GM18868 (cell line): ENCODE data around the gene PCK2.

Source experiments
- ATAC-seq: cut with Tn5 transposase; IDR thresholded peaks from one replicate; pipeline ENCODE4 v1.9.1; 2021; ENCODE audit warnings: mild to moderate bottlenecking, moderate library complexity; ENCODE audit not compliant: unreplicated experiment

PCK2 gene

DNA sequence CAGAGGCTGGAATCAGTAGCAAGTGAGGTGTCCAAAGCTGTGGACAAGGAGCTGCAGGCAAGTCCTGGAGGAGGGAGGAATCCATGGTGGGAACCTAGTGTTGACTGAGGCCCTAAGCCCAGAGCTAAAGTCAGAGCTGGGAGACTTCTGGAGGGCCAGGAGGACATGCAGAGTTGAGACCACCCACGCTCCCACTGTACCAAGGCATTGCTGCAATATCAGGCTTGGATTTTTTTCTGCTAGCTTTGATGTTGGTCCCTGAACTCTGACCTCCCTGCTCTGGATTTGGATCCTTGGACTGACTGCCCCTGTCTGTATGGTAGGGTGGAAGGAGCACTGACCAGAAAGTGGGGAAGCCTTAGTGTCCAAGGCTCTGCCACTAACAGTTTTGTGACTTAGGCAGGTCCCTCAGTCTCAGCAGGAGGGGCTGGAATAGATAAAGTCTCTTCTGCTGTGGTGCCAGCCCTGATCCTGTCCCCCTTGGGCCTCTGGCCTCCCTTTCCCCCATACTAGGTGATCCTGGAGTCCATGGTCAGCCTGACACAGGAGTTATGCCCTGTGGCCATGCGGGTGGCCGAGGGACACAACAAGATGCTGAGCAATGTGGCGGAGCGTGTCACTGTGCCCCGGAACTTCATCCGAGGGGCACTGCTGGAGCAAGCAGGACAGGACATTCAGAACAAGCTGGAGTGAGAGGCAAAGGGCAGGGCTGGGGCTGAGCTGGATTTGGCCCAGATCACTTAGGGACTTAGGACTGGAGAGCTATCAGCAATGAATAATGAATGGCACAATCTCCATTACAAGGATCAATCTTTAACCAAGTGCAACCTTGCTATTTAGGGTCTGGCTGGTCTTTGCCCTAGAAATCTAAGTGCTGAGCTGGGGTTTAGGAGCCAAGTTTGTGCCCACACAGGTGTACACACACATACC is 32.9 kb upstream of the PCK2 start:
- no peak for ATAC-seq

DNA sequence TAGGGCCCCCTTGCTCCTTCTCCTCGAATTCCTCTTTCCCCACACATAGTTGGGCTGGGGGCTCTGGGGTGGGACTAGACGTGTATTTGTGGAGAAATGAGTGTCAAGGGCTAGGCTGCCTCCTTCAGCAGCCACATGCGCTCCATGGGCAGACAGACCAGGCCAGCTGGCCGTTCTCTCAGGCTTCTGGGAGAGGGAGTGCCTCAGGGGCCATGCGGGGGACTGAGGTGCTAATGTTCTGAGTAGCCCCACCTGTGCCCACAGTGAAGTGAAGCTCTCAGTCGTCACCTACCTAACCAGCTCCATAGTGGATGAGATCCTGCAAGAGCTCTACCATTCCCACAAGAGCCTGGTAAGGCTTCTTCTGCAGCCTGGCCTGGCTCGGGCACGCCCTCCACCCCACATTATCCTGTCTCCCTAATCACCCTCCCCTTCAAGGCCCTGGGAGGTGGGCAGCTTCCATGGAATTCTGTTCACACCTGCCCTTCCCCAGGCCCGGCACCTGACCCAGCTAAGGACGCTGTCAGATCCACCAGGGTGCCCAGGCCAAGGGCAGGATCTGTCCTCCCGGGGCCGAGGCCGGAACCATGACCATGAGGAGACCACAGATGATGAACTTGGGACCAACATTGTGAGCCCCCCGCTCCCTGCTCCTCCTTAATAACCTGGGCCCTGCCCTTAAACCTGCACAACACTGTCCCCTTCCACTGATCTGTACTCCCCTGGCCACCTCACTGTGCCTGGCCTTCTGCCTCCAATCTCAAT is 31.7 kb upstream of the PCK2 start:
- ATAC-seq: no peak

DNA sequence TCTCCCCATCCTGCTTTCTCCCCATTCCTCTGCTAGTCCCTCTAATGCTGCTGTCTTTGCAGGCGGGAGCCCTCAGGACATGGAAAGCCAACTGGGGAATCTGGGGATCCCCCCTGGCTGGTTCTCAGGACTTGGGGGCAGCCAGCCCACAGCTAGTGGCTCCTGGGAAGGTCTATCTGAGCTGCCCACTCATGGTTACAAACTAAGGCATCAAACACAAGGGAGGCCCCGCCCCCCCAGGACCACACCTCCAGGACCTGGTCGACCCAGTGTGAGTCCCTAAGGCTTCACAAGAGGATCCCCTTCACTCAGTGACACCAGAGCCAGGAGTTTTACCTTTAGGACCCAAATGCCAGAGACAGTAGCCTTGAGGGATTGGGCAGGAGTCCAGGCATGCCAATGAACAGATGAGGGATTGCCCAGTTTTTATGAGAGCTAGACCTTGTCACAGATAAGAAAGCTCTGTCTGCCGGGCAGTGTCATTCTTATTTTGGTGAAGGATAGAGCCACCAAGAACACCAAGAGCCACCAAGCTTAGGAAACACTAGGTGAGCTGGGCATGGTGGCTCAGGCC is 30.8 kb upstream of the PCK2 start:
- ATAC-seq: no peak

DNA sequence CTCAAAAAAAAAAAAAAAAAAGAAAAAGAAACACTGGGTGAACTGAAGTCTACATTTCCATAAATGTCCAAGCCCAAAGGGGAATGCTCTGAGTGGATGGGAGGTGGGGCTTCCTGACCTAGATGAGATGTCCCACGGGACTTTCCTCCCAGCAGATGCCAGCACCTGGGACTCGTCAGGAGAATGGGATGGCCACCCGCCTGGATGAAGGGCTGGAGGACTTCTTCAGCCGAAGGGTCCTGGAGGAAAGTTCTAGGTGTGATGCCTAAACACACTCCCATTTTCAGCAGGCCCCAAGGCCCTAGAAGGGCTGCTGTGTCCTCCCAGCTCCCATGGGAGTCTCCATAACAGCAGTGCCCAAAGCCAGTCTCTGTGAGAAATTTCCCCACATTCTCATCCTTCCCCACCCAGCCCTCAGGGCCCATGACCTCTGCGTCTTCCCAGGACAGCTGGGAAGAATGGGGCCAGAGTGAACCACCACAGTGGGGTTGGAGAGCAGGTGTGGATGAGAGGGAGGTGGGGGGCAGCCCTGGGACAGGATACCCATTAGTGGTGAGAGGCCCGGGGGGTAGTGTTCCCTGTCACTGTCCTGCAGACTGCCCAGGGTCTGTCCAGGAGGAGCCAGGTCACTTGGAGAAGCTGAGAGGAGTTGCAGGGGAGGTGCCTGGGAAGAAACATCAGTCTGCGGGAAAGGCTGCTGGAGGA is 29.9 kb upstream of the PCK2 start:
- ATAC-seq: no peak

DNA sequence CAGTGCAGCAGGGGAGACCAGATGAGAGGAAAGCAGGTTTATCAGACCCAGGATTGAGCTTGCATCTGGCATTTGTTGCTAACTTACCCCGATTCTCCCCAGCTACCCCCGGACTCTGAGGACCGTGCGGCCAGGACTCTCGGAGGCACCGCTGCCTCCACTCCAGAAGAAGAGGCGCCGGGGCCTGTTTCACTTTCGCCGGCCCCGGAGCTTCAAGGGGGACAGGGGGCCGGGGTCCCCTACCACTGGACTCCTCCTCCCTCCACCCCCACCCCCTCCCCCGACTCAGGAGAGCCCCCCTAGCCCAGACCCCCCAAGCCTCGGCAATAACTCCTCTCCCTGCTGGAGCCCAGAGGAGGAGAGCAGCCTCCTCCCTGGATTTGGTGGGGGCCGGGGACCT is 29.3 kb upstream of the PCK2 start:
- ATAC-seq: no peak

DNA sequence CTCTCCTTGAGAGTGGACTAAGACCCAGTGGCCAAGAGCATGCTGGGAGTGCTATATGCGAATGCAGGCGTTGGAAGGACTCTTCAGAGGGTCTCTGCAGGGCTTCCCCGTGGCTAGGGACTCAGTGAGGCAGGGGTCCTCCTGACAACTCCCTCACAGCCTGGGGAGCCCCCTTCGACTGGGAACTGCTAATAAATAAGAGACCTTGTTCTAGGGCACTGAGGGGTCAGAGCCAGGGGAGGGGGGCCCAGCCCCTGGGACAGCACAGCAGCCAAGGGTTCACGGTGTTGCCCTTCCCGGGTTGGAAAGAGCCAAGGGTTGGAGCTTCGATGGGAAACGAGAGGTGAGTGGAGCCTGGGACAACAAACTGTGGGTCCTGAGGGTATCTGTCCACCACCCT is 28.7 kb upstream of the PCK2 start:
- ATAC-seq: no peak

DNA sequence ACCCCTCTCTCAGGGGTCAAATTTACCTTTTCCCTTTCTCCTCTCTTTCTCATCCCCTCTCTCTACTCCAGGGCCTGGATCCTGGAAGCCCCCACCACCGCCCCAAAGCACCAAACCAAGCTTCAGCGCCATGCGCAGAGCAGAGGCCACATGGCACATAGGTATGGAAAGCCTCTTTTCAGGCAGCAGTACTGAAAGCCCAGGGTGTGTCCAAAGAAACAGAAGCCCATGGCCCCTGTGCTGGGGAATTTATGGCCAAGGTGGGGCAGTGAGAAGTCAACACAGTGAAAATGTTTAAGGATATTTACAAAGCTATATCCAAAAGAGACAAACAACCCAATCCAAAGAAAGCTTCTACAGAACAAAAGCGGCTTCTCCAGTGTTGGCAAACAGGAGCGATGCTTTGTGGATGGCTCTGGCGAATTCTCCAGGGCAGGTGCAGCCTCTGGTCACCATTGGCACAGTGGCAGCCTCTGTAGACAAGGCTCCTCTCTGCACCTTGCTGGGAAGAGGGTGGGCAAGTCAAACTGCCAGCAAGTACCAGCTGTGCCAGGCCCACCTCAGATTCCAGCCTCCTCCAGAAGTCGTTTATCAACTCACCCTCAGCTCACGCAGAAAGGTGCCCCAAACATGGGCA is 27.5 kb upstream of the PCK2 start:
- ATAC-seq: no peak

DNA sequence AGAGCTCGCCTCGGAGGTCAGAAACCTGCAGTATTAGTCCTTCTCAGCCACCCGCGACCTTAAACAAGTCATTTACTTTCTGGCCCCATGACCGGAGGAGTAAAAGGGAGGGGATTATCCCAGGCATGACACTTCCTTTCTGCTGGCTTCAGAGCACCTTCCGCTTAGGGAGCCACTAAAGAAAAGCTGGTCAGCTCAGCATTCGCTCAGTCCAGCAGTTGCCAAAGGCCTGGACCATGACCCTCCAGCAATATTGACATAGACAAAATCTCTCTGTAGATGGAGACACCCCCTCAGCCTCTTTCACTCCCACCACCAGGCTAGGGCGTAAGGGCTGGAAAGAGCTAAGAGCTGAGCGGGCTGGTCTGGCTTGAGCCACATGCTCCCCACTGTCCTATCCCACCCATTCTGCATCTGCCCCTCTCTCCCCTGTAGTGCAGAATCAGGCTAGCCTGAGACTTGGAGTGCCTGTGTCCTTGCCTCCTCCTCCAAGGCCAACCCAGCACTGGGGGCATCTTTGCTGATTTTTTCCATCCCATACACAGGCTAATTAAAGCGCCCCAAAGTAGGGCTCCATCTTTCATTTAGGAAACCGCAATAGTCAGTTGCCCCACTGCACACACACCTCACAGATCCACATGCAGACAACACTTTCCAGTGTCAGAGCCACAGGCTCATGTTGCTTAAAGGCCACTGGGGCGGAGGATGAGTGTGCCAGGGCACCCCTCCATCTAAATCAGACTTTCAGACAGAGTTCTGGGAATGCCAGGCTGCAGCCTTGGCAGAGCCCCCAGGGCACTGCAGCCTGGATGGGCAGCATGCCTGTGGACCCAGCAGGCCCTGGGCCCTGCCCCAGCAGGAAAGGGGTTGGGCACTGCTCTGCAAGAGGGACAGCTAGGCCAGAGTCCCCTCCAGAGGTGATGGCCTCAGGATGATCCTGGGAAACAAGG is 26.7 kb upstream of the PCK2 start:
- no peak for ATAC-seq

DNA sequence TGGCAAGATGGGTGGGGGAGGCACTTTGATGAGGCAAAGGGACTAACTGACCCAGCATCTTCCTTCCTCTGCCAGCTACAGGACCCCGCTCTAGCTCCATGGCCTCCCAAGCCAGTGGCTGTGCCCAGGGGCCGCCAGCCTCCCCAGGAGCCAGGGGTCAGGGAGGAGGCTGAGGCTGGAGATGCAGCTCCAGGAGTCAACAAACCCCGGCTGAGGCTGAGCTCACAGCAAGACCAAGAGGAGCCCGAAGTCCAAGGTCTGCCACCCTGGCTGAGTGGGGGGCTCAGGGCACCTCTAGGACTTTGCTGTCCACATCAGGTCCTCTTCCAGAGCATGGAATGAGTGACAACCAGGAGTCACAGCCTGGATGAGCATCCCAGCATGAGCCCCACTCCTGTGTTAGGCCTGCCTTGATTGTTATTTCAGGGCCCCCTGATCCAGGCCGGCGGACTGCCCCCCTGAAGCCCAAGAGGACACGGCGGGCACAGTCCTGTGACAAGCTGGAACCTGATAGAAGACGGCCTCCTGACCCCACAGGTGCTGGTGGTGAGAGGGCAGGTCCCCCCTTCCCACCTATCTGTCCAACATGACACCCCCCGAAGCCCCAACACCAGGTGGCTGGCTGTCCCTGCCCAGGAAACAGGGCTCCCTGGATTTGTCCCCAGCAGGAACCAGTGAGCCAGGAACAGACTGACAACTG is 25.2 kb upstream of the PCK2 start:
- ATAC-seq: no peak

DNA sequence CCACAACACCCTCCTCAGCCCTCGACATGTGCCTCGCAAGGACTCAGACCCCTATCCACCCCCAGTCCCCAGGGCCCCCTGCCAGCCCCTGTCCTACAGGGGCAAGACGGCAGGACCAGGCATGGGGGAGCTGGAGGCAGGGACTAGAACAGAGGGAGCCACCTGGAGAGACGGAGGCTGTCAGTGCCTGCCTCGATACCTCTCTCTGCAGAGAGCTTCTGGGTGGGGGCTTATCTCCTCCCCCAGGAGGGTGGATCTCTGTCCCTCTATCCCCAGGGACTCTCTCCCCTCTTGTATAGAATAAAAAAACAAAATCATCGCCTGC is 24.7 kb upstream of the PCK2 start:
- no peak for ATAC-seq

DNA sequence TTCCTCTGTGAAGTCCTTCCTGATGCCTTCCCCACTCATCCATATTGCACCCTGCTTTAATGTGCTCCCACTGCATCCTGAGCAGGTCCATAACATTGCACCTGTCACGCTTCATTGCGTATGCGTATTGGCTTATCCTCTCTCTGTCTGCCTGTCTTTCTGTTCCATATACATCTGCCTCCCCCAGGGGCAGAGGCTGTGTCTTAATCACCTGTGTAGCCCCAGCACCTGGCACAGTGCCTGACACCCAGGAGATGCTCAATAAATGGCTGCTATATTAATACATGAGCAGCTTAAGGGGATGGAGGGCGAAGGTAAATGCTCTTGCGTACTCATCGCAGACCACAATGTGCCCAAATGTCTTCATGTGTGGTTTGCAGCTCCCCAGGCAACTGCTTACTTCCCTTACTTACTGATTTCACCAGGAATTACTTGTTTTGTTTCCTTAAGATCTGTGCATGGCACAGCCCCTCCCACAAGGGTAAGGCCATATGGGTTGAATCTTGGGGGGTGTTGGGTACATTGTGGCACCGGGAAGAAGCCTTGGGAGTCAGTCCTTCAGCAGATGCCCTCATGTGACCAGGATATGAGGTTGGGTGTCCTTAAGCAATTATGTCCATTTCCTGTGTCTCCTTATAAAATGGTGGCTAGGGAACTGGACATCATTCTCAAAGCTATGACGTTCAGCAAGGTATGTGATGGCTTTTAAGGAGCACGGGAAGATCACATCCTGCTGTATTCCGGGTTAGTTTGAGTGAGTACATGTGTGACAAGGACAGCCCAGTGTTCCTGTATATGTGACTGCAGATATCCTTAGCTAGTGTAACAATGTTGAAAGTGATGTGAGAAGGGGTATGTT is 23.6 kb upstream of the PCK2 start:
- ATAC-seq: no peak

DNA sequence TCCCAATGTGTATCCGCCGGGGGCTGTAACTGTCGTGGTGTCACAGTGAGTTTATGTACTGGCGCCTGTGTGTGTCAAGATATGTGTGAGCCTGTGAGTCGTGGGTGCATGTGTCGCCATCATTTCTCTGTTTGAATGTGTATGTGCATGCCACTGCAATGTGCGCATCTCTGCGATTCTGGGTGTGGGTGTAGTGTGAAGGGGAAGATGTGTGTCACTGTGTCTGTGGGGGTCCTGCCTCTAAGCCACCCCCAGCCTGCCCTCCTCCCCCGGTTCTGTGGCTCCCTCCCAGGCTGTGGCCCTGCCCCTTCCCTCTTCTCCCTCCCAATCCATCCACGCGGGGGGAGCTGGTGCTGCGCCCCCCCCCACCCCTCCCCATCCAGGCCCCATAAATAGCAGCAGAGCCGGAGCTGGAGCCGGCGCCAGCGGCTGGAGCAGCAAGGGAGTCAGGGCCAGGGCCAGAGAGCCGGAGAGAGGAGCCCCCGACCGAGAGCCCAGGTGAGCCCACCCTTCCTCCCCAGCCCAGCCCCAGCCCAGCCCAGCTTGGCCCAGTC is 22.9 kb upstream of the PCK2 start, which contains the start of gene CPNE6:
Gene CPNE6, plus strand, starts transcription at position 419 of the 554 bp plus-strand sequence. CDS start 1,375 bp downstream, outside the sequence.
- ATAC-seq: no peak

DNA sequence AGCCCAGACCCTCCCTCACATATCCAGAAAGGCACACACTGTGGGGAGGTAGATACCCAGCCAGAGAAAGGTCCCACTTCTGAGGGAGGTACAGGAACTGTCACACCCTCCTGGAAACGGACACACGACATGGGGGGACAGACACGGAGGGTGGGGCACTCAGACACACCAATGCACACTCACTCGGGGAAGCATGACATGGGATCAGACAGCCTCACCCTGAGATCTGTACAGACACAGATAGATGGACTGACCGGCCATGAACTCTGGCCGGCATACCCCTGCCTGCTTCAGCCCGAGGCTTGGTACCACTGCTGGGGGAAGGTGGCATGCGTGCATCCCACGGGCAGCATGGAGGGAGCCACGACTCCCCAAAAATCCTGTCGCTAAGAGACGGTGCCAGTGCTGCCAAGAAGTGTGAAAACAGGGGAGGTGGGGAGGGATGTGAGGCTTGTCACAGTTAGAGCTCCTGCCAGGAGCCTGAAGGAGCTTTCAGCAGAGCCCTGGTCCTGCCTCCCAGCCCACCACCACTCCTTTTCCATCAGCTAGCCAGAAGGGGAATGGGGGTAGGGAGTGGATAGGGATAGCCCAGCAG is 22.2 kb upstream of the PCK2 start:
- no peak for ATAC-seq

DNA sequence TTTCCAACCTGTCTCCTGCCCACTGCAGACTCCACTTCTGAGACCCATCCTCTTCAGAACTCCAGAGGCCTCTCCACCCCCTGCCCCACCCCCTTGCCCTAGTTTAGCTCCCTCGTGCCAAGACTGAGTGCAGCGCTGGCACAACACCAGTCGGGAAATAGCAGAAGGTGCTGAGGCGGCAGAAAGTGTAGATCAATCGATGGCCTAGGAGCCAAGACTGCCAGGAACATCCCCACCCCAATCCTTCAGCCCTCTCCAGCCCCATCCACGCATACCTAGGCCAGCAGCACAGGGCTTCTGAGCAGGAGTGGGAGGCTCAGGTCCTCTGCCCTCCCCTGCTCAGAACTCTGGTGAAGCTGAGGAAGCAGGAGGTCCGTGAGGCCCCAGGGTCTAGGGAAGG is 21.7 kb upstream of the PCK2 start:
- ATAC-seq: no peak

DNA sequence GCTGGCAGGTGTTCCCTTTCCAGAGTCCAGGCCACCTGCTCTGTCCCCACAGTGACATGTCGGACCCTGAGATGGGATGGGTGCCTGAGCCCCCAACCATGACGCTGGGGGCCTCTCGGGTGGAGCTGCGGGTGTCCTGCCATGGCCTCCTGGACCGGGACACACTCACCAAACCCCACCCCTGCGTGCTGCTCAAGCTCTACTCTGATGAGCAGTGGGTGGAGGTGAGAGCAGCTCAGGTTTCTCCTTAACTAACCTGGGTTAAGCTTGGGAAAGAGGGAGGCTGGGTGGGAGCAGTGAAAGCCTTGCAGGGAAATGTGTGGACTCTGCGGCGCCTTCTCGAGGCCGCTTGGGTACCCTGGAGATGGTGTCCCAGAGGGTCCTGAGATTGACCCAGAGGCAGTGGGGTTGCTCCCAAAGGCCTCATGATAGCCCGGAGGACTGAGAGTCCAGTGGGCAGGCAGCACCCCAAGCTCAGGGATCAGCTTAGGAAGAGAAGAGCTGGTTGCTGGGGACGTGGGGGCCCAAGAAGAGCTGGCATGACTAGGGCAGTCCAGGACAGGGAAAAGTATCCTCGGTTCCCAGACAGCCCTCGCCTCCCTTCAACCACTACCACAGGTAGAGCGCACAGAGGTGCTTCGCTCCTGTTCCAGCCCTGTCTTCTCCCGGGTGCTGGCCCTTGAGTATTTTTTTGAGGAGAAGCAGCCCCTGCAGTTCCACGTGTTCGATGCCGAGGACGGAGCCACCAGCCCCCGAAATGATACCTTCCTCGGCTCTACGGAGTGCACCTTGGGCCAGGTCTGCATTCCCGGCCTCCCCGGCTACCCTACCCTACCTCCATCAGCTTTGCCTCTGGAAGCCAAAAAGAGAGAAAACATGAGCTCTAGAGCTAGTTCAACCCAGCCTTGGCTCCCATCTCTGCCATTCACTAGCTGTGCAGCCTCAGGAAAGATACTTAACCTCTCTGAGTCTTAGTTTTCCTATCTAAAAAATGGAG is 20.9 kb upstream of the PCK2 start:
- ATAC-seq: no peak
